ENCODE measurements around the gene ZNF785. TPM values are rescaled to one million over a fixed set of nuclear protein-coding genes. Genes with fewer than 3 reads are reported as not detected.
A peak's percentile ranks its signal among the peaks of the same experiment; 100 is the strongest.

ZNF785 gene
- total and polyA plus RNA-seq, 2 of the 13 experiments (the other 11 are each of a cell fraction or from before 2014, with no cell fraction given) = 0.01 TPM; not detected in 1

GRCh38 chr16:30570636-30571444 lies 14.7 kb downstream of the ZNF785 start (continued):
- TF ChIP-seq MYPOP (CRISPR knock-in tag; IDR thresholded peaks at IDR 0.05) (no peak), ZBTB7B (CRISPR knock-in tag; IDR thresholded peaks at IDR 0.05) (no peak), NCOR1 (IDR thresholded peaks at IDR 0.05; ENCODE audit: borderline replicate concordance, low read length) (no peak), ZSCAN5A (CRISPR knock-in tag; IDR thresholded peaks at IDR 0.05; ENCODE audit: borderline replicate concordance) (no peak), BRF2 (CRISPR knock-in tag; IDR thresholded peaks at IDR 0.05) (no peak), AHR (CRISPR knock-in tag; IDR thresholded peaks at IDR 0.05) (0 out of 2 replicates have a peak, but pooled peaks have one; percentile 21), ZNF451 (CRISPR knock-in tag; IDR thresholded peaks at IDR 0.05) (no peak), ZNF33A (CRISPR knock-in tag; IDR thresholded peaks at IDR 0.05; ENCODE audit: borderline replicate concordance) (no peak), HES4 (CRISPR knock-in tag; IDR thresholded peaks at IDR 0.05; ENCODE audit: borderline replicate concordance) (no peak), HMGXB4 (CRISPR knock-in tag; IDR thresholded peaks at IDR 0.05; ENCODE audit: borderline replicate concordance in 1 of 2, low read depth in 1 of 2) (no peak; a peak in 1 of 4 replicates), ZNF780A (CRISPR knock-in tag; IDR thresholded peaks at IDR 0.05) (no peak), ZNF549 (CRISPR knock-in tag; IDR thresholded peaks at IDR 0.05) (no peak), NCOA5 (CRISPR knock-in tag; IDR thresholded peaks at IDR 0.05) (no peak), ESRRA (CRISPR knock-in tag; IDR thresholded peaks at IDR 0.05; ENCODE audit: low read depth) (no peak), MEF2D (CRISPR knock-in tag; IDR thresholded peaks at IDR 0.05) (no peak), RARG (CRISPR knock-in tag; IDR thresholded peaks at IDR 0.05; ENCODE audit: low read depth) (no peak), ARID3A (IDR thresholded peaks at IDR 0.05; ENCODE audit: low read depth, low read length) (no peak), POGZ (CRISPR knock-in tag; IDR thresholded peaks at IDR 0.05) (no peak), ZNF274 (CRISPR knock-in tag; IDR thresholded peaks at IDR 0.05) (no peak; the same call in 1 of the 2 replicates), RCOR2 (CRISPR knock-in tag; IDR thresholded peaks at IDR 0.05) (no peak), ZNF460 (CRISPR knock-in tag; IDR thresholded peaks at IDR 0.05; ENCODE audit: borderline replicate concordance) (no peak)
